GM19324 (cell line): ENCODE data around the gene NEK11.

Experiments
- ATAC-seq: cut with Tn5 transposase; IDR thresholded peaks from one replicate; pipeline ENCODE4 v1.9.1; 2021; ENCODE audit warnings: mild to moderate bottlenecking, moderate library complexity; ENCODE audit not compliant: unreplicated experiment, low FRiP score

The NEK11 gene

DNA sequence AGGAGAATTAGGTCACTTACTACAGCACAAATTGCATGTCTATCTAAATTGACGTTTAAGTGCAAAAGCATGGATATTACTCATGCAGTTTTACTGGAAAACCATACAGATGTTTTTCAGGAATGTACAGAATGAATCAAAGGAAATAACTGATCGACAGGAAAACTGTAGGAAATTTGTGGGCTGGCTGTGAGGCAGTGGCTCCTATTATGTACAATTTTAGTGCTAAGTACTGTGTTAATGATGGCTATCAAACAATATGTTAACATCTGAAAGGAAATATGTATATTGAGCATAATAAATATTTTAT, 361.8 kb downstream of the NEK11 start:
- ATAC-seq = no peak

DNA sequence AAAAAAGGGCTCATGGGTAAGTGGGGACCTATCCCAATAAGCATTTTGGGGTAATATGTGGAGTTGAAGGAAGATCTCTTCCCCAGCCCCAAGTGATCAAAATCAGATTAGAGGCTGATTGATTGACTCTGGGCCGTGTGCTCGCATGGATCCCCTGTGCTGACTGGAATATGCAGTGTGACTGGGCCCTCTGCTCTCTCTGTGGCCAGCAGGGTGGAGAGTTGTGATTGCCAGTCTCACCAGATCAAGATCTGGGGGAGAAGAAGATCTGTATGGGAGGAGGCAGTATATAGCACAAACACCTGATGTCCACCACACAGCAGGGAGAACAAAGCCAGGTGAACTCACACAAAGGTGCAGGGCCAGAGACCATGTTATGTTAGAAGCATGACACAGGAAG, 363.7 kb downstream of the NEK11 start:
- ATAC-seq = no peak

DNA sequence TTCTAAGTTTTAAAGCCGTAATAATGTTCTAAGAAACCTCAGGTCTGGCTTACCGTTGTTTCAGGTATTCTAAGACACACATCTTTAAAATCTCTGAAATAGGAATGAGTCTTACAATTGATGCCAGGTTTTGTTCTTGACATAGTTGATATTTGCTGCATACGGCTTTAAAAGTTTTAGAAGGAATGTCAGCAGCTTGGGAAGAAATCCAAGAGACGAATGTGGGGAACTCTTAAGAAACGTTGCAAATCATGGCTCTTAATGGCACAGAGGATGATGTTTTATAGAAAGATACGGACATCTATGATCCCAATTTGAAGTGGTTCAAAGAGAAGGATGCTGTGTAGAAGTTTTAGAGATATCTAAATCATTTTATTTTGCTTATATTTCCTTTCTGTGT, 366.4 kb downstream of the NEK11 start:
- ATAC-seq = no peak

DNA sequence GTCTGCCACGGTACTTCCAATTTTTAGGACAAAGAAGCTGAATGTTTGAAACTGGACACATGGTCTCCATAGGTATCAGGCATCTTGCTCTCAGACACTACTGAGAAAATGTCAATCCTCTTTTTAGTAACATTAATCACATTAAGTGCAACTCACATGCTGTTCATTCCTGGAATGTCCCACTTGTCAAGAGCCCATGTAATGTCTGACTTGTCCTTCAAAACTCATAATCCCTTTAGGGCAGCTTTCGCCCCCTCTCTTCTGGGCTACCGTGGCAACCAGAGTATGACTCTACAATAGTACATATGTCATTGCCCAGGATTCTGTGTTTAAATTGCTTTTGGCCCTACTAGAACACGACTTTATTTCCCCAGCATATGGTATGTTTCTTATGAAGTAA, 367.2 kb downstream of the NEK11 start:
- ATAC-seq = no peak

DNA sequence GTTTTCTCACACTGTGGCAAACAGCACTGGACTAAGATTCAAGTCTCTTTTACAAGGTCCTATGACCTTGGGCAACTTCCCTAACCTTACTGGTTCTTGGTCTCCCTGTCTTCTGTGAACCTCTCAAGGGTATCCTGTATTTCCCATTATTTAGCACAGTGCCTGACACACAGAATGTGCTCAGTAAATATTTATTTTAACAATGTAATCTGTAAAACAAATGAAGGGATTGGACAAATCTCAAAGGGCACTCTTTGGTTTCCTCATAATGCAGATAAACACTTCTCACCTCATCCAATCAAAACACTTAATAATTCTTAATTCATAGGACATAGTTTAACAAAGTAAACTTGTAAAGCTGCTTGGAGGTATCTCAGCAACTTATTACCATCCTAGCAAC, 367.7 kb downstream of the NEK11 start:
- no peak for ATAC-seq

DNA sequence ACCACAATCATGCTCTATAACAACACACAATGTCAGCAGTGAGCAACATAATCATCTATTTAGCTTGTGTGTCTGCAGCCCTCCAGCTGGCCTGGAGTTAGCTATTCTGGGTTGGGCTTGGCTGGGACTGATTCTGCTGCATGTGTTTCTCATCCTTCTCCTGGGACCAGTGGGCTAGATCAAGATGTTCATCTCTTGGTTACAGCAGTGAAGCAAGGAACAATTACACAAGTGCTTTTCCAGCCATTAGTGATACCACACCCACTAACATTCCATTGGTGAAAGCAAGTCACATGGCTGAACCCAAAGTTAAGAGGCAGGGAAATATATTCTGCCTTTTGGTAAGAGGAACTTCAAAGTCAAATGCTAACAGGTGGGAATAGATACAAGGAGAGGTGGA, 369.5 kb downstream of the NEK11 start:
- no peak for ATAC-seq

DNA sequence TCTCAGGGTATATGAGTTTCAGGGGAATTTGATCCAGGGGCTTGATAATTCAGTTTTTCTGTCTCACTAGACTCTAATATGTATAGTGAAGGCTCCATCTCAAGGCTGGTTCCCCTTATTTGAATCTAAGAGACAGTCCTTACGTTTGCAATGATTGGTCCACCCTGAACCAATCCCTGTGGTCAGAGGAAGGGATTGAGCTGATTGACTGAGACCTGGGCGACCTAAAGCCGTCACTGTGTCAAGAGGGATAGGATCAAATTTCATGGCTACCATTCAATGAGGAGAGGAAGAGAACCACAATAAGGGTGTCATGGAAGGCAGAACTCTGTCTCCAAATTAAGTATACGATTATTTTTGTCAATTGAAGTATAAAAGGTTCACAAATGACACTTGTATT, 371.2 kb downstream of the NEK11 start:
- no peak for ATAC-seq
